GM23338 (cell line): ENCODE results near the gene TOLLIP. TPM values are rescaled to one million over a fixed set of nuclear protein-coding genes. Genes with fewer than 3 reads are reported as not detected.

Experiments
- ATAC-seq: fragments of 200-7000 bp; cut with Tn5 transposase; 3 replicates; pipeline ENCODE4 v1.9.1; 2020
- DNase-seq: peaks from one replicate; pipeline ENCODE4 v3.0.0-alpha.2; 2015; ENCODE audit warnings: low spot score
- H2AFZ ChIP-seq: fragments of 200-600 bp; sonication (generic); 2 replicates; pipeline ENCODE4 v1.8.0; 2016; ENCODE audit warnings: antibody characterized with exemption, mild to moderate bottlenecking, moderate library complexity
- H3F3A ChIP-seq: fragments of 200-600 bp; sonication (generic); replicated peaks from 2 replicates; pipeline ENCODE4 v1.8.0; 2017; ENCODE audit warnings: antibody characterized with exemption, mixed run types, low read depth
- H3K27ac ChIP-seq: fragments of 200-600 bp; sonication (generic); 2 replicates; pipeline ENCODE4 v1.6.1; 2016; ENCODE audit warnings: low read depth
- H3K27me3 ChIP-seq: fragments of 200-600 bp; sonication (generic); 2 replicates; pipeline ENCODE4 v1.8.0; 2016; ENCODE audit warnings: mild to moderate bottlenecking, mixed run types, moderate library complexity; ENCODE audit not compliant: insufficient read depth
- H3K36me3 ChIP-seq: fragments of 200-600 bp; sonication (generic); 2 replicates; pipeline ENCODE4 v1.8.0; 2016; ENCODE audit warnings: mild to moderate bottlenecking; ENCODE audit not compliant: insufficient read depth
- H3K4me1 ChIP-seq: fragments of 200-600 bp; sonication (generic); 2 replicates; pipeline ENCODE4 v1.8.0; 2016; ENCODE audit warnings: mild to moderate bottlenecking, moderate library complexity; ENCODE audit not compliant: insufficient read depth
- H3K4me2 ChIP-seq: fragments of 200-600 bp; sonication (generic); 2 replicates; pipeline ENCODE4 v1.7.1; 2017; ENCODE audit warnings: mixed run types
- H3K4me3 ChIP-seq: fragments of 200-600 bp; sonication (generic); 2 replicates; pipeline ENCODE4 v1.6.1; 2016; ENCODE audit warnings: mixed run types
- H3K79me2 ChIP-seq: fragments of 200-600 bp; sonication (generic); replicated peaks from 2 replicates; pipeline ENCODE4 v1.8.0; 2017; ENCODE audit warnings: mild to moderate bottlenecking; ENCODE audit not compliant: insufficient read depth
- H3K9me2 ChIP-seq: fragments of 200-600 bp; sonication (generic); 2 replicates; pipeline ENCODE4 v1.8.0; 2017; ENCODE audit not compliant: insufficient read depth
- H4K20me1 ChIP-seq: fragments of 200-600 bp; sonication (generic); replicated peaks from 2 replicates; pipeline ENCODE4 v1.8.0; 2017; ENCODE audit warnings: mild to moderate bottlenecking; ENCODE audit not compliant: insufficient read depth
- H3K27ac Mint-ChIP-seq: 2 replicates; pipeline ENCODE4 v1.8.0; 2020; ENCODE audit warnings: inconsistent platforms, mild to moderate bottlenecking, moderate library complexity, mixed read lengths
- H3K27me3 Mint-ChIP-seq: 3 replicates; pipeline ENCODE4 v1.8.0; 2022; ENCODE audit warnings: low read depth, mild to moderate bottlenecking, moderate library complexity, mixed read lengths, inconsistent platforms; ENCODE audit not compliant: insufficient read depth, poor library complexity
- H3K36me3 Mint-ChIP-seq: 3 replicates; pipeline ENCODE4 v1.8.0; 2021; ENCODE audit warnings: low read depth, mild to moderate bottlenecking, inconsistent platforms, moderate library complexity, mixed read lengths
- H3K4me1 Mint-ChIP-seq: 3 replicates; pipeline ENCODE4 v1.8.0; 2020; ENCODE audit warnings: mild to moderate bottlenecking, inconsistent platforms, mixed read lengths
- H3K4me3 Mint-ChIP-seq: 3 replicates; pipeline ENCODE4 v1.8.0; 2021; ENCODE audit warnings: moderate library complexity, mild to moderate bottlenecking, inconsistent platforms, mixed read lengths
- H3K9me3 Mint-ChIP-seq: 3 replicates; pipeline ENCODE4 v1.8.0; 2020; ENCODE audit warnings: moderate library complexity, mild to moderate bottlenecking, inconsistent platforms, mixed read lengths
- CREB1 ChIP-seq: fragments of 250-450 bp; sonication (Bioruptor Pico); IDR thresholded peaks from 2 replicates; pipeline ENCODE4 v1.5.0; 2020; ENCODE audit warnings: low read depth, mild to moderate bottlenecking, moderate library complexity
- EZH2 ChIP-seq: fragments of 200-600 bp; sonication (generic); IDR thresholded peaks from one replicate; pipeline ENCODE4 v1.8.0; 2017; ENCODE audit warnings: antibody characterized with exemption, mild to moderate bottlenecking, low read depth; ENCODE audit not compliant: unreplicated experiment
- EZH2phosphoT487 ChIP-seq: fragments of 200-600 bp; sonication (generic); IDR thresholded peaks from one replicate; pipeline ENCODE4 v1.8.1; 2018; ENCODE audit warnings: antibody characterized with exemption; ENCODE audit not compliant: unreplicated experiment
- JUNB ChIP-seq: IDR thresholded peaks from one replicate; pipeline ENCODE4 v1.6.1; 2016; ENCODE audit warnings: antibody characterized with exemption; ENCODE audit not compliant: unreplicated experiment
- NANOG ChIP-seq: IDR thresholded peaks from 2 replicates; pipeline ENCODE4 v1.6.1; 2016; ENCODE audit warnings: antibody characterized with exemption, borderline replicate concordance
- POLR2AphosphoS5 ChIP-seq: IDR thresholded peaks from 2 replicates; pipeline ENCODE4 v1.6.1; 2016; ENCODE audit warnings: antibody characterized with exemption, low read depth
- REST ChIP-seq: IDR thresholded peaks from one replicate; pipeline ENCODE4 v1.6.1; 2018; ENCODE audit warnings: antibody characterized with exemption; ENCODE audit not compliant: unreplicated experiment
- STAT1 ChIP-seq: IDR thresholded peaks from one replicate; pipeline ENCODE4 v1.6.1; 2016; ENCODE audit warnings: antibody characterized with exemption; ENCODE audit not compliant: unreplicated experiment
- ZNF114 ChIP-seq: fragments of 250-450 bp; sonication (Bioruptor Pico); IDR thresholded peaks from 2 replicates; pipeline ENCODE4 v1.5.0; 2020; ENCODE audit warnings: mild to moderate bottlenecking, moderate library complexity
- ZNF331 ChIP-seq: fragments of 250-450 bp; sonication (Bioruptor Pico); IDR thresholded peaks from 2 replicates; pipeline ENCODE4 v1.5.0; 2020; ENCODE audit warnings: low read depth, mild to moderate bottlenecking, moderate library complexity
- polyA plus RNA-seq: library from polyadenylated mRNA; unstranded; fragments of >200 nt; fragmentation: Nextera tagmentation; extraction: Ambion mirVana; gene quantifications from 2 replicates; pipeline ENCODE4 v1.2.1, GENCODE V29; 2016
- total RNA-seq: library from RNA; depleted of rRNA; stranded (reverse); fragments of >200 nt; shearing (Covaris generic); gene quantifications from 2 replicates; pipeline ENCODE4 v1.2.3, GENCODE V29; 2014
- TF ChIP-seq, protein P1 (sequence below), 2 experiments: fragments of 200-600 bp in 1 of 2; sonication (generic) in 1 of 2; conservative IDR thresholded peaks; 2 replicates each; pipeline versions ENCODE4 v1.5.1 to v1.6.1; 2016 to 2017; ENCODE audit warnings: antibody characterized with exemption in 2 of 2, low read depth in 2 of 2, mild to moderate bottlenecking in 2 of 2, moderate library complexity in 1 of 2
- TF ChIP-seq, protein P2 (sequence below): IDR thresholded peaks from 2 replicates; pipeline ENCODE4 v1.6.1; 2016; ENCODE audit warnings: antibody characterized with exemption

TOLLIP gene
- total and polyA plus RNA-seq, 2 experiments from 2014 or later = 13.5 to 18.0 TPM

DNA sequence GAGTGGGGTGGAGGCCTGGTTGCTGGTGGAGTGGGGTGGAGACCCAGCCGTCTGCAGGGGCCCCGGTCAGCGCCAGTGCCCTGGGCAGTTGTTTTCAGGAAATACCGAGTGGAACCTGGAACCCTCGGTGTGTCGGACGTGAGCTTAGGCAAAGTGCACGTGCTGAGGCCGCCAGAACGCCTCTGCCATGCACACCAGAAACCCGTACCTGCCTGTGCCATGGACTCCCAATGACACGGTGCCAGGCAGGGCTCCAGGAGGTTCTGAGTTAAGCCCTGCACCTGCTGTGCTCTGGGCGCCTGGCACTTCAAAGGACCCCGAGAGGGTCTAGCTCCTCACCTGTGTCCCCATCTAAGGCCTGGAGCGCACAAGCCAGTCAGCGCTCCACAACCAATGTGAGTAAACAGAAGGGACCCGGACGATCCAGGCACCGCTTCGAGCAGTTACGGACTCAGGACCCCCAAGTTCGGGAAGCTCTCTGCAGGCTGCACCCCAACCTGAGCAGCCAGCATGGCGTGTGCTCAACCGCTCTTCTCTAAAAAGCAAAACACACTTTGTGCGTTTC, 12.3 kb downstream of the TOLLIP start (continued):
- TF ChIP-seq EZH2 (no peak), ZNF114 (CRISPR knock-in tag) (no peak), REST (no peak), POLR2AphosphoS5 (no peak), NANOG (no peak), JUNB (no peak), CREB1 (CRISPR knock-in tag) (no peak)
- TF ChIP-seq, protein P1, sequence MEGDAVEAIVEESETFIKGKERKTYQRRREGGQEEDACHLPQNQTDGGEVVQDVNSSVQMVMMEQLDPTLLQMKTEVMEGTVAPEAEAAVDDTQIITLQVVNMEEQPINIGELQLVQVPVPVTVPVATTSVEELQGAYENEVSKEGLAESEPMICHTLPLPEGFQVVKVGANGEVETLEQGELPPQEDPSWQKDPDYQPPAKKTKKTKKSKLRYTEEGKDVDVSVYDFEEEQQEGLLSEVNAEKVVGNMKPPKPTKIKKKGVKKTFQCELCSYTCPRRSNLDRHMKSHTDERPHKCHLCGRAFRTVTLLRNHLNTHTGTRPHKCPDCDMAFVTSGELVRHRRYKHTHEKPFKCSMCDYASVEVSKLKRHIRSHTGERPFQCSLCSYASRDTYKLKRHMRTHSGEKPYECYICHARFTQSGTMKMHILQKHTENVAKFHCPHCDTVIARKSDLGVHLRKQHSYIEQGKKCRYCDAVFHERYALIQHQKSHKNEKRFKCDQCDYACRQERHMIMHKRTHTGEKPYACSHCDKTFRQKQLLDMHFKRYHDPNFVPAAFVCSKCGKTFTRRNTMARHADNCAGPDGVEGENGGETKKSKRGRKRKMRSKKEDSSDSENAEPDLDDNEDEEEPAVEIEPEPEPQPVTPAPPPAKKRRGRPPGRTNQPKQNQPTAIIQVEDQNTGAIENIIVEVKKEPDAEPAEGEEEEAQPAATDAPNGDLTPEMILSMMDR (conservative IDR thresholded peaks at IDR 0.05; ENCODE audit: low read depth in 2 of 2) = no peak
- TF ChIP-seq, protein P2, sequence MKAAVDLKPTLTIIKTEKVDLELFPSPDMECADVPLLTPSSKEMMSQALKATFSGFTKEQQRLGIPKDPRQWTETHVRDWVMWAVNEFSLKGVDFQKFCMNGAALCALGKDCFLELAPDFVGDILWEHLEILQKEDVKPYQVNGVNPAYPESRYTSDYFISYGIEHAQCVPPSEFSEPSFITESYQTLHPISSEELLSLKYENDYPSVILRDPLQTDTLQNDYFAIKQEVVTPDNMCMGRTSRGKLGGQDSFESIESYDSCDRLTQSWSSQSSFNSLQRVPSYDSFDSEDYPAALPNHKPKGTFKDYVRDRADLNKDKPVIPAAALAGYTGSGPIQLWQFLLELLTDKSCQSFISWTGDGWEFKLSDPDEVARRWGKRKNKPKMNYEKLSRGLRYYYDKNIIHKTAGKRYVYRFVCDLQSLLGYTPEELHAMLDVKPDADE = no peak

DNA sequence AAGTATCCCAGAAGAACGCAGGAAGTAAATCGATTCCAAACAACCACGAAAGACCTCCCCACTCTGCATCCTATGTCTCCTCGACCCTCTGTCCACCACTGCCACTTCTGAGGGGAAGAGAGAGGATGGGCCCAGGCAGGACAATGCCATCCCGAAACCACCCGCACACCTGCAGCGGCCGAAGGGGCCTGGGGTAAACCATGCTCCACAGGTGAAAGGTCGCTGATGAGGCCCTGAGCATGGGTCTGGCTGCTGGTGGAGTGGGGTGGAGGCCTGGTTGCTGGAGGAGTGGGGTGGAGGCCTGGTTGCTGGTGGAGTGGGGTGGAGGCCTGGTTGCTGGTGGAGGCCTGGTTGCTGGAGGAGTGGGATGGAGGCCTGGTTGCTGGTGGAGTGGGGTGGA, 13.1 kb downstream of the TOLLIP start:
- Mint-ChIP-seq H3K4me3 (no peak overlapping the region), H3K9me3 (no peaks in the 10 kb centered on the region), H3K27ac (no peak overlapping the region), H3K4me1 (peaks cover 20% of the 10 kb centered on the region), H3K36me3 (peaks cover 11% of the 10 kb centered on the region), H3K27me3 (no peaks in the 10 kb centered on the region)
- H2AFZ ChIP-seq = no peak overlapping the region
- no peak overlapping the region for H3K27ac ChIP-seq
- no peaks in the 10 kb centered on the region for H3K4me1 ChIP-seq
- no peaks in the 10 kb centered on the region for H3K9me2 ChIP-seq
- ATAC-seq (no peak), DNase-seq (no peak)
- peaks cover 44% of the 10 kb centered on the region for H3K79me2 ChIP-seq
- no peaks in the 10 kb centered on the region; the same call in 1 of the 2 replicates for H4K20me1 ChIP-seq
- no peaks in the 10 kb centered on the region for H3K27me3 ChIP-seq
- H3K36me3 ChIP-seq = no peaks in the 10 kb centered on the region
- H3K4me2 ChIP-seq = no peak overlapping the region
- H3K4me3 ChIP-seq = no peak overlapping the region
- 0 out of 2 replicates have a peak, but pooled peaks cover 3% of the 10 kb centered on the region for H3F3A ChIP-seq
- TF ChIP-seq REST = no peak
- no peak for TF ChIP-seq STAT1
- TF ChIP-seq ZNF114 (CRISPR knock-in tag) = no peak
- no peak for TF ChIP-seq EZH2
- TF ChIP-seq, protein P2 = no peak
- TF ChIP-seq ZNF331 (CRISPR knock-in tag) = no peak
- TF ChIP-seq EZH2phosphoT487 = no peak
- TF ChIP-seq NANOG = no peak
- TF ChIP-seq JUNB = no peak
- no peak for TF ChIP-seq CREB1 (CRISPR knock-in tag)
